GM12801 (cell line): ENCODE results near the gene PIF1.

ENCODE experiments used
- CTCF ChIP-seq: IDR thresholded peaks from one replicate; pipeline ENCODE4 v1.5.1; 2011; ENCODE audit warnings: control low read depth; ENCODE audit not compliant: insufficient read length; ENCODE audit errors: extremely low read depth

The PIF1 gene

DNA sequence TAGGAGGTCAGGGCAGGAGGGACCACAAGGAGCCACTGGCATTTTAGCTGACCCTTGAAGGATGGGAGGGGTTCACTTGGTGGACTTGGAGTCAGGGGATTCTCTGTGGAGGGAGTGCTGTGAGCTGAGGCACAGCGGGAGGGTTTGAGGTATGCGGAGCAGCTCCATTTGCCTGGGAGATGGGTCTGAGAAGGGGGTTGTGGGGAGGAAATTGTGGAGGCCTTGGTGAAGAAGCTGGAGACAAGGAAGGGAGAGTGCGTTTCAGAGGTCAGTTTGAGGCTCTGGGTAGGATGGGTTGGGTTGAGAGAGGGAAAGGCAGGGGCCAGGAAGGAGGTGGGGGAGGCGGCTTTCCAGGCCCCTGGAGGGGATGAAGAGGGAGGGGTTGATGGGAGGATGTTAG, 36.5 kb upstream of the PIF1 start:
- TF ChIP-seq CTCF: no peak

DNA sequence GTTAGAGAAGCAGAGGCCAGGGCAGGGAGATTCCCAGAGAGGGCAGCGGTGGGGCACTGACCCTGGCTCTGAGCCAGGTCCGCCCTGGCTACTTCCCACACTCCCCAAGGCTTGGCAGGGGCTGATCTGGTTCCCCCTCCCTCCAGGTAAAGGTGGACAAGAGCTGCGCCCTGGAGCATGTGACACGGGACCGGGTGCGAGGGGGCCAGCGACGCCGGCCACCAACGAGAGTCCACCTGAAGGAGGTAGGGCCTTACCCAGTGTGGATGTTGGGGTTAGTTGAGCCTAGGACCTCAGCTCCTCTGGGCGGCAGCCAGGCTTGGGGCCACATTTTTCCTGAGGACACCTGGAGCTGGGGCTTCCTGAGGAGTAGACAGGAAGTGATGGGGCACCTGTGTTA, 35.9 kb upstream of the PIF1 start:
- TF ChIP-seq CTCF: no peak

DNA sequence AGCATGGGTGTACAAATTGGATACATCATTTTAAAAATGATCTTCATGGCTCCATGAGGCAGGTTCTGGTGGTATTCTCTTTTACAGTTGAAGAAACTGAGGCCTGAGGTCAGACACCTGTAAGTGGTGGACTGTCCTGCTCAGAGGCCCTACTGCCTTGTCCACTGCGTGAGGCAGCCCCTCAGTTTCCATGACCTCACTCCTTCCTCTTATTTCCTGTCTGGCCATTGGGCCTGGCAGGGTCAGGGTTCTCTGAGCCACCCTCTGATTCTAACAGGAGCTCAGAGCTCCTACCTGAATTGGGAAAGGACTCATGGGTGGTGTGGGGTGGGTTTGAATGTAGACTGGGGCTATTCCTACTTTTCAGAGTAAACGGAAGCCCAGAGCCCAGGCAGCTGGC, 33.8 kb upstream of the PIF1 start:
- TF ChIP-seq CTCF: no peak

- TF ChIP-seq CTCF: no peak
These were observed 32.7 kb upstream of the PIF1 start for GRCh38 chr15:64858021-64858575.

- no peak for TF ChIP-seq CTCF
These were observed 32.0 kb upstream of the PIF1 start for GRCh38 chr15:64857421-64857820.

DNA sequence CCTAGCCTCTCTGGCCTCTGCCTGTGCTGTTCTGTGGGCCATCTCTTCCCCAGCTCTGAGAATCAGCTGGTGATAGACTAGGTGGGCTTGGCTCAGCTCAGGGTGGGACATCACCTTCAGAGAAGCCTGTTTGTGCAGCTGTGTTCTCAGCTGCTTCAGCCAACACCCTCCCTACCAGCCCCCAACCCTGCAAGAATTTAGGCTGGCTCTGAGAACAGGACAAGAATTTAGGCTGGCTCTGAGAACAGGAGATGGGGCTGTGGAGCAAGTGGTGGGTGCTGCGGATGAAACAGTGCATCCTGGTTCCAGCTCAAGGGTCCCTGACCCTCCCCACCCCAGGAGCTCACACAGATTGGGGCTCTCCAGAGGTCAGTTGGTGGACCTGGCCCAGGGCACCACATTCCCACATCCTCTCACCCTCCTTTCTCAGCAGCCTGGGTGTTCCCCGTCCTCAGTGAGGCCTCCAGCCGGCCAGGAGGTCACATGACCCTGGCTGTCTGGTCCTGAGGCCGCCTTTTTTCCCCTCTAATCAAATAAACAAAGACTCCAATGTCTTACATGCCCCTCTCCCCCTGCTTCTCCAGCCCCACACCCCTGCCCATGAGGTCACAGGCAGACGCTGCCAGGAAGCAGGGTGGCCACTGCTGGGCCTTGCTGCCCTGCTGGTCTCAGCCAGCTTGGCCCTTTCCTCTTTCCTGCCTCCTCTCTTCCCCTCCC, 31.1 kb upstream of the PIF1 start:
- TF ChIP-seq CTCF: no peak

GRCh38 chr15:64855205-64855975, 29.9 kb upstream of the PIF1 start:
- TF ChIP-seq CTCF: no peak
